ENCODE results near the gene ZBTB20. TPM values are rescaled to one million over a fixed set of nuclear protein-coding genes. Genes with fewer than 3 reads are reported as not detected.

ZBTB20 gene
- total RNA-seq, 1 donor from 2014 or later = 3.9 TPM

DNA sequence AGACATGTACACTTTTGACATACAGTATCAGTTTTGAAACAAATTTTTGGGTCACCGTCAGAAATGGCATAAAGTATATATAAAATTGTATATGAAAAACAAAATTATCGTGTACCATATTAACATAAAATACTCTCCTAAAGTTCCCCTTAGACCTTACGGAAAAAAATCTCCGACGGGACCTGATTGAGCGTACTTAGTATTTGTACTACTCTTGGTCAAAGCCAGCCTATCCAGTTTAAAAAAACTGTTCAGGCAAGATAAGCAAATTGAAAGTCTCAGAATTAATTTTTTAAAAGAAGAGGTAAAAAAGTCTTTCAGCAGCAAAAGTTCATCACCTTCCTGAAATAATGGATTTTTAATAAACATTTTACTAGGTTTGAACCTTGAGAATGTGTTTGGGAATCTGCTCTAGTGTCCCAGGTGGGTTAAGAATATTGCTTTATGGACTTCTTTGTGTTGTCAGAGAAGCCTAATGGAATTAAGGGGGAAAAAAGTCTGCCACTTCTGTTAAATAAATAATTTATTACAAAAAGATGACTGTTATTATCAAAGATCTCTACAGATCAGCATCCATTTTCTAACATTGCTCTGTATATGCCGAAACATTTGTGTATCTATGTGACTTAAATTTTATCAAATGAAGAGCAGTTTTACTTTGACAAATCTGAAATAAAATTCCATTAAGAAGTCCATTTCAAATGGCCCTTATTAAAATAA is 48.6 kb downstream of the ZBTB20 start:
- TF ChIP-seq CTCF (IDR thresholded peaks at IDR 0.05; ENCODE audit: insufficient read depth, low read length, severe bottlenecking) = no peak
- no peak for DNase-seq (ENCODE audit: low read depth)
- no peak for FAIRE-seq
- no peak overlapping the region for H3K4me3 ChIP-seq (ENCODE audit: low read depth, low read length)
- no peaks in the 10 kb centered on the region for H3K27me3 ChIP-seq (ENCODE audit: control insufficient read depth, insufficient read depth, low read length)
- H3K36me3 ChIP-seq (ENCODE audit: control insufficient read depth, insufficient read depth, low read length) = no peaks in the 10 kb centered on the region

GRCh38 chr3:115095236-115095635 is 51.9 kb downstream of the ZBTB20 start:
- DNase-seq (ENCODE audit: low read depth) (no peak), FAIRE-seq (no peak)
- Histone ChIP-seq H3K4me3 (ENCODE audit: low read depth, low read length) (no peak overlapping the region), H3K27me3 (ENCODE audit: control insufficient read depth, insufficient read depth, low read length) (no peaks in the 10 kb centered on the region), H3K36me3 (ENCODE audit: control insufficient read depth, insufficient read depth, low read length) (no peaks in the 10 kb centered on the region)
- TF ChIP-seq CTCF (IDR thresholded peaks at IDR 0.05; ENCODE audit: insufficient read depth, low read length, severe bottlenecking) = no peak

DNA sequence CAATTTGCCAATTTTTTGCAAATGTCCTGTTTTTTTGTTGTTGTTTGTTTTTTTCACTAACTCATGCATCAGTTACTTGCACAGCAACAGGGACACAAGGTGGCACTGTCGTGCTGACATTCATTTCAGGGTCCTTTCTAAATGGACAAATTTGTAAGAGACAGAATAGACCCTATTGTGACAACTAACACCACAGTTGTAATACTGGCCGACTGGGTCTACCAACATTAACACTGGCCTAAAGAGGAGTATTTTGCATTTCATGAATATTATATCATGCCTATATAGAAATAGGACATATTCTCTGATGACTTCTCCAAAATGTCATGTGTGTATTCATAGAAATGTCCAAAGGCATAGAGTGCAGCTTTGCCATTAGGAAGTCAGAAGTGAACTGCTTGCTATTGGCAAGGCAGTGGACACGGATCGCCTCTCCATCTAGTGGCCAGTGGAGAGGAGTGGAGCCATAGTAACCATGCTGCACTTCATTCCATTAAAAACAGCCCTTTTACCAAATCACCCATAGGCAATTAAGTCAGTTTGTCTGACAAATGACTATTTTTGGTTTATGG is 54.8 kb downstream of the ZBTB20 start:
- DNase-seq (ENCODE audit: low read depth) (peak; percentile 38), FAIRE-seq (no peak)
- H3K36me3 ChIP-seq (ENCODE audit: control insufficient read depth, insufficient read depth, low read length) = no peaks in the 10 kb centered on the region
- no peaks in the 10 kb centered on the region for H3K27me3 ChIP-seq (ENCODE audit: control insufficient read depth, insufficient read depth, low read length)
- no peak overlapping the region for H3K4me3 ChIP-seq (ENCODE audit: low read depth, low read length)
- TF ChIP-seq CTCF (IDR thresholded peaks at IDR 0.05; ENCODE audit: insufficient read depth, low read length, severe bottlenecking) = peak; percentile 55

- no peak for TF ChIP-seq CTCF (IDR thresholded peaks at IDR 0.05; ENCODE audit: insufficient read depth, low read length, severe bottlenecking)
- Histone ChIP-seq H3K27me3 (ENCODE audit: control insufficient read depth, insufficient read depth, low read length) (no peaks in the 10 kb centered on the region), H3K36me3 (ENCODE audit: control insufficient read depth, insufficient read depth, low read length) (no peaks in the 10 kb centered on the region), H3K4me3 (ENCODE audit: low read depth, low read length) (no peak overlapping the region)
- FAIRE-seq = no peak
- DNase-seq (ENCODE audit: low read depth) = no peak
Measured at GRCh38 chr3:115090712-115091111, 56.4 kb downstream of the ZBTB20 start.

DNA sequence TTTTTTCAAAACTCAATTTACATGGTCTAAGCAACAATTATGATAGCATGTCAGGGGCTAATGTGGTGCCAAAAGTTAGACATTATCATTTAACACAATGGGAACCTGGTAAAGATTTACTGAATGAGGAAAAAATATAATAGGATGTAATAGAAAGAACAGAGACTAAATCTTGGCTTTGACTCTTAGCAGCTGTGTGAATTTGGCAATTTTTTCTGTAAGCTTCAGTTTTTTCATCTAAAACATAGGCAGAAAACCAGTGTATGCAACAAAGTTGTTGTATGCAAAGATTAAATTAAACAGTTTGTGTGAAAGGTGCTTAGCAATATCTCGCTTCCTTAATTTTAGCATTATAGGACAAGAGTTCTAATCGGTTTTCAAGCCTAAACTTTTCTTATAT is 57.6 kb downstream of the ZBTB20 start:
- no peak for DNase-seq (ENCODE audit: low read depth)
- TF ChIP-seq CTCF (IDR thresholded peaks at IDR 0.05; ENCODE audit: insufficient read depth, low read length, severe bottlenecking) = no peak
- H3K4me3 ChIP-seq (ENCODE audit: low read depth, low read length) = no peak overlapping the region
- H3K27me3 ChIP-seq (ENCODE audit: control insufficient read depth, insufficient read depth, low read length) = no peaks in the 10 kb centered on the region
- no peaks in the 10 kb centered on the region for H3K36me3 ChIP-seq (ENCODE audit: control insufficient read depth, insufficient read depth, low read length)
- FAIRE-seq = no peak
